Measurements from ENCODE around the gene LAPTM4A.

GRCh38 chr2:20092901-20093235, 41.4 kb upstream of the LAPTM4A start:
- TF ChIP-seq POLR2A (IDR thresholded peaks at IDR 0.05): no peak
- TF ChIP-seq CTCF (IDR thresholded peaks at IDR 0.05): no peak

Data from breast epithelium (tissue), 3 donors.